Psoas muscle (tissue), 8 donors: ENCODE measurements around the gene OAS3. TPM values are rescaled to one million over a fixed set of nuclear protein-coding genes. Genes with fewer than 3 reads are reported as not detected.

Experiments used
- ATAC-seq, 4 donors: fragments of 200-7000 bp; cut with Tn5 transposase; one replicate each; pipeline ENCODE4 v1.9.1; 2020; ENCODE audit warnings: moderate library complexity in 3 of 4, mild to moderate bottlenecking in 2 of 4
- DNase-seq, 2 donors: peaks; one replicate each; pipeline ENCODE4 v3.0.0-alpha.2; 2020
- H3K27ac ChIP-seq: fragments of 200-600 bp; one replicate; pipeline ENCODE4 v1.8.0; 2022
- H3K27me3 ChIP-seq, 3 donors: fragments of 200-600 bp in 1 of 3; one replicate each; pipeline versions ENCODE4 v1.6.1 to v1.8.0; 2013 to 2022; ENCODE audit warnings: low read length in 2 of 3, mild to moderate bottlenecking in 2 of 3, moderate library complexity in 1 of 3; ENCODE audit not compliant: insufficient read depth in 3 of 3
- H3K36me3 ChIP-seq, 2 donors: fragments of 200-600 bp in 1 of 2; one replicate each; pipeline versions ENCODE4 v1.6.1 to v1.8.0; 2013 to 2022; ENCODE audit warnings: low read depth in 1 of 2, mild to moderate bottlenecking in 1 of 2, moderate library complexity in 1 of 2; ENCODE audit not compliant: insufficient read depth in 1 of 2
- H3K4me1 ChIP-seq: fragments of 200-600 bp; one replicate; pipeline ENCODE4 v1.8.0; 2022
- H3K4me3 ChIP-seq: fragments of 200-600 bp; one replicate; pipeline ENCODE4 v1.8.0; 2022; ENCODE audit warnings: mild to moderate bottlenecking
- H3K9me3 ChIP-seq: fragments of 200-600 bp; one replicate; pipeline ENCODE4 v1.8.0; 2022
- WGBS, 3 donors: extraction: QIAGEN DNeasy Blood & Tissue Kit; methylation state at CpG; one replicate each; pipeline versions ENCODE4 v1.1.6 to v1.1.7; 2013; 5-methylcytosine and 5-hydroxymethylcytosine counted together
- intact Hi-C, 2 donors: fragments of 100-400 bp; cut with DNase I; formaldehyde crosslinking; loops; one replicate each; pipeline versions ENCODE4 v1.11.0 to v1.14.2; 2022
- polyA plus RNA-seq, 3 donors: library from polyadenylated mRNA; stranded (reverse); fragments of 200-250 nt; gene quantifications; one replicate each; pipeline ENCODE4 v1.2.3, GENCODE V29; 2013
- total RNA-seq, 4 donors: library from RNA; stranded (reverse); fragmentation: NEBNext Ultra II Directional in 2 of 4; extraction: Animal tissue kit (Norgen Biotek cat#: 25700) in 2 of 4; gene quantifications; one replicate each; pipeline versions ENCODE4 v1.2.1 to v1.2.4, GENCODE V29; 2021 to 2023
- TF ChIP-seq, protein P1 (sequence below): fragments of 200-600 bp; IDR thresholded peaks from one replicate; pipeline ENCODE4 v1.8.0; 2022; ENCODE audit warnings: antibody characterized with exemption
- donor health status: healthy with polysubstance abuse.
- donor health status: DM: no; HTN: no; CAD: no; lungs with moderate emphysema.
- donor health status: Bipolar disorder and iron deficiency.
- donor health status: healthy.
- donor health status: DM: yes; HTN: yes; CAD: no.
- donor health status: DM: no; HTN: no; CAD: no.
- donor health status: DM: no; HTN: no; CAD: no.
- donor health status: DM: yes; HTN: yes; CAD: no.

Gene OAS3
- total and polyA plus RNA-seq, 7 donors: 1.1 to 6.7 (median 1.7) TPM

DNA sequence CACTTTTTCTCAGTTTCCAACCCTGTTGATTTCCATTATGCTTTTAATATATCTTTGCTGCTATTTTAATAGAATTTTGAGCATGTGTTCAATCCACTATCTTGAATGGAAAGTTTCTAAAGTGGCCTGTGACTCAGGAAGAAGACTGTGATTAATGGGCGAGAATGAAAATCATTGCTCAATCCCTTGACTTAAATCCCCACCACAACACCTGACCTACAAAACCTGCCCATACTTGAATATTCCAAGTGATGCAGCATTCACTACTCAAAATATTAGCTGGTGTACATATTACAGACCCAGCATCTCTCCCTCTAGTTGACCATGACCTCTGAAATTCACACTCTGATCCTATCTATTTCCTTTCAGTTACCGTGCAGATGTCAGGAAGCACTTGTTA is 1.3 kb upstream of the OAS3 start:
- no peak overlapping the region for H3K27ac ChIP-seq
- peaks cover 0 to 17% (median 0%) of the 10 kb centered on the region in 3 donors for H3K27me3 ChIP-seq
- H3K36me3 ChIP-seq: no peaks in the 10 kb centered on the region
- no peak overlapping the region for H3K4me3 ChIP-seq
- 51 to 59% (median 53%) methylated on average over 2 of the region's 2 CpGs for WGBS, 3 donors
- no peaks in the 10 kb centered on the region for H3K9me3 ChIP-seq
- no peak for DNase-seq
- no peaks in the 10 kb centered on the region for H3K4me1 ChIP-seq
- TF ChIP-seq, protein P1, sequence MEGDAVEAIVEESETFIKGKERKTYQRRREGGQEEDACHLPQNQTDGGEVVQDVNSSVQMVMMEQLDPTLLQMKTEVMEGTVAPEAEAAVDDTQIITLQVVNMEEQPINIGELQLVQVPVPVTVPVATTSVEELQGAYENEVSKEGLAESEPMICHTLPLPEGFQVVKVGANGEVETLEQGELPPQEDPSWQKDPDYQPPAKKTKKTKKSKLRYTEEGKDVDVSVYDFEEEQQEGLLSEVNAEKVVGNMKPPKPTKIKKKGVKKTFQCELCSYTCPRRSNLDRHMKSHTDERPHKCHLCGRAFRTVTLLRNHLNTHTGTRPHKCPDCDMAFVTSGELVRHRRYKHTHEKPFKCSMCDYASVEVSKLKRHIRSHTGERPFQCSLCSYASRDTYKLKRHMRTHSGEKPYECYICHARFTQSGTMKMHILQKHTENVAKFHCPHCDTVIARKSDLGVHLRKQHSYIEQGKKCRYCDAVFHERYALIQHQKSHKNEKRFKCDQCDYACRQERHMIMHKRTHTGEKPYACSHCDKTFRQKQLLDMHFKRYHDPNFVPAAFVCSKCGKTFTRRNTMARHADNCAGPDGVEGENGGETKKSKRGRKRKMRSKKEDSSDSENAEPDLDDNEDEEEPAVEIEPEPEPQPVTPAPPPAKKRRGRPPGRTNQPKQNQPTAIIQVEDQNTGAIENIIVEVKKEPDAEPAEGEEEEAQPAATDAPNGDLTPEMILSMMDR: no peak
- ATAC-seq: no peak
- intact Hi-C loops: no loop called here

DNA sequence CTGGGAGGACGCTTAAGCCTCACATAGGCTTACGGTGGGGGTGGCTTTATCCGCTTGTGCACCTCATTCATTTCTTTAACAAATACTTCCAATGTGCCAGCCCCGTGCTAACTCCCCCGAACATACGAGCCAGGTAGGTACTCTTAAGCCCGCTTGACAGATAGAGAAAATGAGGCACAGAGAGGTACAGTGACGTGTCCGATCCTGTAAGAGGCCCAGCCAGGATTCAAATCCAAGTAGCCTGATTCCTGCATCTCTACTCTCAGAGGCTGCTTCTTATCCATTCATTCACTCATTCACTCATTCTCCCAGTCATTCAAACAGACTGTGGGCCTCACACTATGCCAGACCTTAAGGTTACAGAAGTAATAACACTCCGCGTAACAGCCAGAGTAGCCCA is 477 bp downstream of the OAS3 start:
- H3K9me3 ChIP-seq: no peaks in the 10 kb centered on the region
- 14 to 18% (median 16%) methylated on average over 11 of the region's 11 CpGs for WGBS, 3 donors
- intact Hi-C loops: no loop called here
- H3K4me3 ChIP-seq: peak overlapping the region; percentile 74
- DNase-seq (no peak), ATAC-seq (no peak)
- H3K27me3 ChIP-seq: peaks cover 0 to 17% (median 0%) of the 10 kb centered on the region in 3 donors
- TF ChIP-seq, protein P1: no peak
- H3K27ac ChIP-seq: peak overlapping the region; percentile 55
- no peaks in the 10 kb centered on the region for H3K36me3 ChIP-seq
- H3K4me1 ChIP-seq: no peaks in the 10 kb centered on the region

DNA sequence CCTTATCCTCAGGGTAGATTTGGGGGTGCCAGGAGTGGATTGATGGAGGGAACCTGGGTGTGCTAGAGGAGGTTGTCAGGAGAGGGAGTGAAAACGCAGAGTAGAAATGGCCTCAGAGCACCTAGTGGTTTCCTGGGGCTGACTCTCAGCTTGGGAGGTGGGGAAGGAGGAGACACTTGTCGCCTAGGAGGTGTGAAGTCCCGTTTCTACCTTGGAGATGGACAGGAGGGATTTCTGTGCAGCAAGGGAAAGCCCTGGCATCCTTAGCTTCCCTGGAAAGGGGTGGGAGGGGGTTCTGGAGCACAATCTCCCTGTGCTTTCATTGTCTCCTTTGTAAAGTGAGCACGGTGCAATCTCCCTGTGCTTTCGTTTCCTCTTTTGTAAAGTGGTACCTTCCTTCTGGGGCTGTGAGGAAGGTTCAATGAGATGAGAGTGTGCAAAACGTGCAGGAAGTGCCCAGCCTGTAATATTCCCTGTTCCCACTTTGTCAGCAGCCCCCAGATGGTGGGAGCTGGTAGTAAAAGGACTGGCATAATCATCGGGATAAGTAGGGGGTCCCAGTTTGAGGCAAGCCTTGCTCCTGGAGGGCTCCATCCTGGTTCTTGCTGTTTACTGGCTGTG is 1.6 kb downstream of the OAS3 start:
- intact Hi-C loops: no loop called here
- Histone ChIP-seq H3K9me3 (peaks cover 5% of the 10 kb centered on the region), H3K4me1 (no peaks in the 10 kb centered on the region), H3K4me3 (no peak overlapping the region), H3K27me3 (peaks cover 0 to 17% (median 0%) of the 10 kb centered on the region in 3 donors), H3K27ac (no peak overlapping the region), H3K36me3 (no peaks in the 10 kb centered on the region)
- ATAC-seq (no peak), DNase-seq (no peak)
- 49 to 62% (median 53%) methylated on average over 7 of the region's 7 CpGs for WGBS, 3 donors
- TF ChIP-seq, protein P1: no peak

DNA sequence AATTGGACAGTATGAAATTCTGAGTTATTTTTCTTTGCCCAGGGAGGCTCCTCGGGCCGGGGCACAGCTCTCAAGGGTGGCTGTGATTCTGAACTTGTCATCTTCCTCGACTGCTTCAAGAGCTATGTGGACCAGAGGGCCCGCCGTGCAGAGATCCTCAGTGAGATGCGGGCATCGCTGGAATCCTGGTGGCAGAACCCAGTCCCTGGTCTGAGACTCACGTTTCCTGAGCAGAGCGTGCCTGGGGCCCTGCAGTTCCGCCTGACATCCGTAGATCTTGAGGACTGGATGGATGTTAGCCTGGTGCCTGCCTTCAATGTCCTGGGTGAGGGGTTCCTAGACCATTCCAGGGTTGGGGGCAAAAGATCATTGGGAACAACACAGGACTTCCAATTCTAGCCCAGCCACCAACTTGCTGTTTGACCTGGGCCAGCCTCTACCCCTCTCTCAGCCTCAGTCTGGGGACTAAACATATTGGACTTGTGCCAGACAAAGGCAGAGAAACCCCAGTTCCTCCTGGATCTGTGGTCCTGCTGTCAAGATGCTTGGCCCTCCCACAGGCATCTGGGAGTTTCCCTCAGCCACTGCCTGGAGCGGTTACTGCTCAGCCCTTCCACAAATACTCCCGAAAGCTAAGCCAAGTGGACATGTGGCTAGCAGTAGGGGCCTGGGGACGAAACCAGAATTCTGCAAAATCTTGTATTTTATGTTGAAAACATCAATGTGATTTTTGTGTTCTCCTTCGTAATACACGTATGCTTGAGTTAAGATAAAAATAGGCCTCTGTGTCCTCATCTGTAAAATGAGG is 3.5 kb downstream of the OAS3 start:
- Histone ChIP-seq H3K4me1 (no peaks in the 10 kb centered on the region), H3K4me3 (no peak overlapping the region), H3K9me3 (peaks cover 5% of the 10 kb centered on the region), H3K27me3 (peaks cover 0 to 17% (median 0%) of the 10 kb centered on the region in 3 donors), H3K27ac (no peak overlapping the region), H3K36me3 (no peaks in the 10 kb centered on the region)
- intact Hi-C loops: no loop called here
- ATAC-seq (no peak), DNase-seq (no peak)
- TF ChIP-seq, protein P1: no peak
- WGBS, 3 donors: 86 to 90% (median 87%) methylated on average over 16 of the region's 16 CpGs
